Right lobe of liver (tissue), 6 donors: ENCODE data around the gene USF2. TPM values are rescaled to one million over a fixed set of nuclear protein-coding genes. Genes with fewer than 3 reads are reported as not detected.

ENCODE experiments used
- ATAC-seq, 4 donors: fragments of 200-7000 bp; cut with Tn5 transposase; one replicate each; pipeline ENCODE4 v1.9.1; 2020; ENCODE audit warnings: mild to moderate bottlenecking in 4 of 4, moderate library complexity in 4 of 4
- DNase-seq, 3 donors: peaks; one replicate each; pipeline ENCODE4 v3.0.0-alpha.2; 2020
- H3K27ac ChIP-seq, 3 donors: fragments of 200-600 bp; one replicate each; pipeline ENCODE4 v1.8.0; 2022
- H3K27me3 ChIP-seq, 2 donors: fragments of 200-600 bp; one replicate each; pipeline ENCODE4 v1.8.0; 2022
- H3K36me3 ChIP-seq, 4 donors: fragments of 200-600 bp; sonication (generic) in 1 of 4; one replicate each; pipeline versions ENCODE4 v1.5.1 to v1.8.0; 2017 to 2022; ENCODE audit warnings: control low read depth in 1 of 4
- H3K4me1 ChIP-seq, 4 donors: fragments of 200-600 bp; sonication (generic) in 1 of 4; one replicate each; pipeline versions ENCODE4 v1.5.1 to v1.8.0; 2017 to 2022; ENCODE audit warnings: control low read depth in 1 of 4
- H3K4me3 ChIP-seq, 3 donors: fragments of 200-600 bp; one replicate each; pipeline ENCODE4 v1.8.0; 2022
- H3K9me3 ChIP-seq, 4 donors: fragments of 200-600 bp; sonication (generic) in 1 of 4; one replicate each; pipeline versions ENCODE4 v1.5.1 to v1.8.0; 2017 to 2022; ENCODE audit warnings: control low read depth in 1 of 4
- CTCF ChIP-seq, 4 donors: fragments of 200-600 bp in 3 of 4; fragments of 450-650 bp in 1 of 4; IDR thresholded peaks; one replicate each; pipeline versions ENCODE4 v1.5.1 to v1.8.0; 2016 to 2022; ENCODE audit warnings: antibody characterized with exemption in 4 of 4, mild to moderate bottlenecking in 2 of 4
- POLR2A ChIP-seq: fragments of 450-650 bp; IDR thresholded peaks from one replicate; pipeline ENCODE4 v1.6.1; 2017; ENCODE audit warnings: antibody characterized with exemption, mild to moderate bottlenecking
- WGBS: methylation state at CpG from one replicate; pipeline ENCODE4 v1.1.6; 2018; ENCODE audit warnings: low coverage, low lambda C conversion rate; ENCODE audit not compliant: insufficient coverage; ENCODE audit errors: missing lambda C conversion rate; 5-methylcytosine and 5-hydroxymethylcytosine counted together
- intact Hi-C, 2 donors: fragments of 100-400 bp; cut with DNase I; formaldehyde crosslinking; loops; one replicate each; pipeline versions ENCODE4 v1.11.2 to v1.14.1; 2022
- total RNA-seq, 6 experiments: library from RNA; depleted of rRNA in 2 of 6; stranded (reverse); fragments of >200 nt in 2 of 6; fragmentation: NEBNext Ultra II Directional in 3 of 6; extraction: Animal tissue kit (Norgen Biotek cat#: 25700) in 3 of 6; gene quantifications; one replicate each; pipeline versions ENCODE4 v1.1.0 to v1.2.4, GENCODE V29; 2016 to 2023
- donor health status: DM: no; HTN: yes; CAD: no.
- donor health status: DM: no; HTN: no; CAD: no.
- donor health status: DM: no; HTN: no; CAD: no.
- donor health status: DM: no; HTN: yes; CAD: no.
- donor health status: DM: no; HTN: yes; CAD: no.

USF2 gene
- total RNA-seq, 6 experiments from 2014 or later: 65.4 to 78.5 (median 75.7) TPM

- Histone ChIP-seq H3K27me3 (no peaks in the 10 kb centered on the region), H3K4me3 (no peak overlapping the region), H3K9me3 (no peaks in the 10 kb centered on the region), H3K27ac (no peak overlapping the region), H3K4me1 (peaks cover 0 to 7% (median 0%) of the 10 kb centered on the region in 4 donors), H3K36me3 (no peaks in the 10 kb centered on the region)
- WGBS: 63% methylated on average over 3 of the region's 12 CpGs
- TF ChIP-seq CTCF (IDR thresholded peaks at IDR 0.05) (no peak), POLR2A (no peak)
- intact Hi-C loops: no loop called here
- ATAC-seq (no peak), DNase-seq (no peak)
These were observed 41.6 kb downstream of the USF2 start for GRCh38 chr19:35310331-35310730.

DNA sequence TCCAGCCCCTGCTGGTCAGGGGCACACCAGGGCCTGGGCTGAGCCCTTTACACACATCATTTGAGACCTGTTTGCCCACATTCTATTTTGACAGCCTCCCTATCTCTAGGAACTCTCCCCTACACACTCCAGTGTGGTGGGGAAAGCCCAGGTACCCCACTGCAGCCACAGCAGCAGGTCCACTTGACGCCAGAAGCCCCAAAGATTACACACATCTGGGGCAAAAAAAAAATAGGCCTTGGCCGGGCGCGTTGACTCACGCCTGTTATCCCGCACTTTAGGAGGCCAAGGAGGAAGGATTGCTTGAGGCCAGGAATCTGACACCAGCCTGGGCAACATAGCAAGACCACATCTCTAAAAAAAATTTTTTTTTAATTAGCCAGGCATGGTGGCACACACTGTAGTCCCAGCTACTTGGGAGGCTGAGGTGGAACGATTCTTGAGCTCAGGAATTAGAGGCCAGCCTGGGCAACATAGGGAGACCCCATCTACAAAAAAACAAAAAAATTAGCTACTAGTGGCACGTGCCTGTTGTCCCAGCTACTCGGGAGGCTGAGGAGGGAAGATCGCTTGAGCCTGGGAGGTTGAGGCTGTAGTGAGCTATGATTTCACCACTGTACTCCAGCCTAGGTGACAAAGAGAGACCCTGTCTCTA lies 42.2 kb downstream of the USF2 start:
- TF ChIP-seq POLR2A: no peak
- no peak for TF ChIP-seq CTCF (IDR thresholded peaks at IDR 0.05)
- H3K36me3 ChIP-seq: no peaks in the 10 kb centered on the region
- no peak overlapping the region for H3K4me3 ChIP-seq
- H3K4me1 ChIP-seq: peaks cover 0 to 7% (median 0%) of the 10 kb centered on the region in 4 donors
- intact Hi-C loops: no loop called here
- DNase-seq: no peak
- ATAC-seq: no peak
- WGBS: 90% methylated on average over 8 of the region's 10 CpGs
- no peaks in the 10 kb centered on the region for H3K9me3 ChIP-seq
- H3K27me3 ChIP-seq: no peaks in the 10 kb centered on the region
- H3K27ac ChIP-seq: no peak overlapping the region

- no peak for ATAC-seq
- Histone ChIP-seq H3K36me3 (no peaks in the 10 kb centered on the region), H3K27ac (no peak overlapping the region), H3K4me1 (no peaks in the 10 kb centered on the region), H3K9me3 (no peaks in the 10 kb centered on the region), H3K4me3 (no peak overlapping the region), H3K27me3 (no peaks in the 10 kb centered on the region)
- 83% methylated on average over 4 of the region's 21 CpGs for WGBS
- no peak for DNase-seq
- intact Hi-C loops: no loop called here
- TF ChIP-seq POLR2A: no peak
- TF ChIP-seq CTCF (IDR thresholded peaks at IDR 0.05): no peak
These were observed 43.3 kb downstream of the USF2 start for GRCh38 chr19:35311901-35312665.

- Histone ChIP-seq H3K27ac (no peak overlapping the region), H3K9me3 (no peaks in the 10 kb centered on the region), H3K4me3 (no peak overlapping the region), H3K4me1 (no peaks in the 10 kb centered on the region), H3K36me3 (no peaks in the 10 kb centered on the region), H3K27me3 (no peaks in the 10 kb centered on the region)
- WGBS: 47% methylated on average over 6 of the region's 7 CpGs
- ATAC-seq (no peak), DNase-seq (no peak)
- intact Hi-C loops: no loop called here
- TF ChIP-seq POLR2A: no peak
- TF ChIP-seq CTCF (IDR thresholded peaks at IDR 0.05): no peak
These were observed 44.8 kb downstream of the USF2 start for GRCh38 chr19:35313587-35313986.
